HG03139 (cell line): ENCODE measurements around the gene PRH1.

Experiments
- ATAC-seq: cut with Tn5 transposase; IDR thresholded peaks from one replicate; pipeline ENCODE4 v1.9.1; 2021; ENCODE audit not compliant: unreplicated experiment

The PRH1 gene

GRCh38 chr12:10842862-10843261 is 41.2 kb downstream of the PRH1 start:
- ATAC-seq: no peak

- ATAC-seq: no peak
Measured at GRCh38 chr12:10838461-10838860, 45.6 kb downstream of the PRH1 start.
